Stimulated activated CD8-positive, alpha-beta memory T cell treated with anti-CD3 and anti-CD28 coated beads, Interleukin-7, amount 100 ng/mL, for 48 hours (primary cell): Measurements from ENCODE around the gene OR12D3.
"Not testable (repeated sequence)": the region's sequence is repeated elsewhere in the genome, so short reads cannot be mapped to it uniquely, and the experiment has no call there.

ENCODE experiments used
- DNase-seq, 2 donors: peaks; one replicate each; pipeline ENCODE4 v3.0.0-alpha.2; 2020; ENCODE audit warnings: low read depth in 1 of 2; ENCODE audit errors: extremely low read depth in 1 of 2

Gene OR12D3

GRCh38 chr6:29375191-29375590 lies at the start of gene OR12D3:
Gene OR12D3 (minus strand): TSS chr6:29375291. CDS start chr6:29375287, 4 bp downstream.
- no peak for DNase-seq

GRCh38 chr6:29424575-29424974 lies 49.5 kb upstream of the OR12D3 start:
- no peak for DNase-seq

- DNase-seq: no peak
These were observed 49.1 kb upstream of the OR12D3 start for GRCh38 chr6:29424168-29424567.

GRCh38 chr6:29419516-29419915 lies 44.4 kb upstream of the OR12D3 start:
- no peak for DNase-seq

GRCh38 chr6:29414588-29414987 lies 39.5 kb upstream of the OR12D3 start, which contains the start of gene OR12D1:
Gene OR12D1 (plus strand): TSS chr6:29414928.
- no peak for DNase-seq

GRCh38 chr6:29403801-29404200 lies 28.7 kb upstream of the OR12D3 start:
- no peak for DNase-seq

- DNase-seq: no peak
These were observed 24.4 kb upstream of the OR12D3 start for GRCh38 chr6:29399525-29399924.

- DNase-seq: no peak
These were observed 20.2 kb upstream of the OR12D3 start, which contains the start of gene OR12D2 for GRCh38 chr6:29395331-29395730. Gene OR12D2 (plus strand): TSS chr6:29395631. CDS start chr6:29396700, 1,069 bp downstream.

GRCh38 chr6:29388533-29388932 lies 13.4 kb upstream of the OR12D3 start:
- no peak for DNase-seq

- no peak for DNase-seq
These were observed 912 bp upstream of the OR12D3 start for GRCh38 chr6:29376003-29376402.

GRCh38 chr6:29368765-29369164 lies 6.3 kb downstream of the OR12D3 start, which contains the start of gene OR5V1:
Gene OR5V1 (minus strand): TSS chr6:29368865. CDS start chr6:29356195, 12,670 bp downstream.
- DNase-seq: no peak

- no peak for DNase-seq
These were observed 19.5 kb downstream of the OR12D3 start for GRCh38 chr6:29355603-29356002.

- no peak for DNase-seq
These were observed 20.1 kb downstream of the OR12D3 start for GRCh38 chr6:29354980-29355379.

GRCh38 chr6:29349348-29349747 lies 25.7 kb downstream of the OR12D3 start:
- DNase-seq: not testable (repeated sequence)

GRCh38 chr6:29345380-29345779 lies 29.7 kb downstream of the OR12D3 start:
- DNase-seq: no peak

GRCh38 chr6:29336269-29336668 lies 38.8 kb downstream of the OR12D3 start:
- DNase-seq: no peak

- no peak for DNase-seq
These were observed 42.4 kb downstream of the OR12D3 start for GRCh38 chr6:29332676-29333075.

GRCh38 chr6:29325777-29326176 lies 49.3 kb downstream of the OR12D3 start:
- DNase-seq: no peak
